NCI-H2227 (cell line): ENCODE data around the gene COL13A1.

Experiments used
- DNase-seq: peaks from one replicate; lab custom pipeline; 2025; ENCODE audit not compliant: unreplicated experiment; lab: John Stamatoyannopoulos, UW

Gene COL13A1

DNA sequence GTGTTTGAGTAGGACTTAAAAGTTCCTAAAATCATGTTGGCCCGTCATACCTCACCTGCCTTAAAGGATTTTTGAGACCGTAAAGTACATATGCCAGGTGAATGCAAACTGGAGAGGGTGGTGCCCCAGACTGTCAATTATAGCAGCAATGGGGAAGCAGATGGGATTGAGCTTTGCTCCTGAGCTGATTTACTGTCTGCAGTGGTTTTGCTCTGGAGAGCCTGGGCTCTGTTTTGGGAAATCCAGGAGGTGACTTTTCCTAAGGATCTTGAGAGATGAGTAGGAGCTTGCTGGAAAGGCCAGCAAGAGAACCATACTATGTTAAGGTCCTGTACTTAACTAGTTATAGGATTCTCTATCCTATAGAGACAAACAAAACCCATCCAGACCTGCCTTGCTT, 43.0 kb downstream of the COL13A1 start:
- no peak for DNase-seq

GRCh38 chr10:69845574-69846292, 44.0 kb downstream of the COL13A1 start:
- no peak for DNase-seq

GRCh38 chr10:69846293-69846921, 44.7 kb downstream of the COL13A1 start:
- DNase-seq, result no peak

DNA sequence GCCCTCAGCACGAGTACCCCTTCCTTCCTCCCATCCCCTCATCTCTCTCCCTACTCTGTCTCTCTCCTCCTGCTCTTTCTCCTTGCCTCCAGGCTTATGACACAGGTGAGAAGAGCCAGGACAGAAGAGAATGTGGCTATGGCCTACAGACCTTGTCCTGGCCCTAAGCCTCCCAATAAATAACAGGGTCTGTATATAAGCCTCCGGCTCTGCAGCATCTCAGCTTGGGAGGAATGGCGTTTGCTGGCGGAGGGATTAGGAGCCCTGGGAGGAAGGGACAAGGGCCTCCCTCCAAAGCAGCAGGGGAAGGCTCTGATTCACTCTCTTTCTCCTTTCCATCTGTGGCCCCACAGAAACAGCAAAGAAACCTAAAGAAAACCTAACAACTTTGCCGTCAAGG, 45.8 kb downstream of the COL13A1 start:
- no peak for DNase-seq

DNA sequence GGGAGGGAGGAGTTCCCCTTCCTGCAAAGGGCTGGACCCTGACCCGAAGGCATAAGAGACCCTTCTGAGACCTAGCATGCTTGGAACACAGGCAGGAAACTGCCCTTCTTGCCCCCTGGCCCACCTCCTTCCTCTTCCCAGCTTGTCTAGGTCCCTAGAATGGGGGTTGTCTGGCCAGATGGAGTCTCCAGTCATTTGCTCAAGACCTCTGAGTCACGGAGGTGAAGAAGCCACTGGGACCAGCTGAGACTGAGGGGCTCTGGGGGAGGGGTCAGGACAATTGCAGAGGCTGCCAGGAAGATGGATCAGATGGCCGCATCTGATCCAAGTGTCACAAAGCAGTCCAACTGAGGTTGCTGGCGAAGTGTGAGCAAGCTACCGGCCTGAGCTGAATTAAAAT, 46.2 kb downstream of the COL13A1 start:
- DNase-seq, result no peak

DNA sequence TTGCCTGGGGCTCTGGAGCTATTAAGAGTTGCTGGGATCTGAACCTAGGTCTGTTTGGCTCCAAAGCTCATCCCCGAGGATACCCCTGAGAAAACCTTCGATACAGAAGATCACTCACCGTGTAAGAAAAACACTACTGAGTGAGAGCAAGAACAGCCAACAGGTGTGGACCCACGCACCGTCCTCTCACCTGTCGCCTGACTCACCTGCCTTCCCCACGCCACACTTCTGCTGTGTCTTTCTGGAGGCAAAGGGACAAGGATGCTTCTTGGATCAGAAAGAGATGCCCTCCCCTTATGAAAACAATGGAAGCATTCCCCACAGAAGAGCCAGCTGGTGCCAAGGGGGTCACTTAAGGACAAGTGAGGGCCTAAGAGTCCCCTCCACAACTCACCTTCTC, 46.7 kb downstream of the COL13A1 start:
- no peak for DNase-seq

GRCh38 chr10:69849825-69850224, 48.1 kb downstream of the COL13A1 start:
- no peak for DNase-seq

DNA sequence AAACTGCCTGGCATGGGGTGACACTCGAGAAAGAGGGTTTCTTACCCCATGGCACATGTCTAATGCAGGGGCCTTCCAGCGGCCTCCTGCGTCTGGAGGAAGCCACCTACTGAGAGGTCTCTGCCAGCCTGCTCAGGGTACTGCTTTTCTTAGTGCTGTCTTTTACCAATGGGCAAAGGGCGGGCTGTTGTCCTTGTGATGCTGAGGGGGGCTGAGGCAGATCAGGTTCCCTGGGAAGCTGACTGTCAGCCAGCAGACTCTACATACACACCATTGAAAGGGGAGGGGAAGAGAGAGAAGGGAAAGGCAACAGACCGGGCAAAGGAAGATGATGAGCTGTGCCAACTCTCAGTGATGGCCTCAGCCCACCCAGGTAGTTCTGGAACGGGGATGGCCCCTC, 48.7 kb downstream of the COL13A1 start:
- no peak for DNase-seq

DNA sequence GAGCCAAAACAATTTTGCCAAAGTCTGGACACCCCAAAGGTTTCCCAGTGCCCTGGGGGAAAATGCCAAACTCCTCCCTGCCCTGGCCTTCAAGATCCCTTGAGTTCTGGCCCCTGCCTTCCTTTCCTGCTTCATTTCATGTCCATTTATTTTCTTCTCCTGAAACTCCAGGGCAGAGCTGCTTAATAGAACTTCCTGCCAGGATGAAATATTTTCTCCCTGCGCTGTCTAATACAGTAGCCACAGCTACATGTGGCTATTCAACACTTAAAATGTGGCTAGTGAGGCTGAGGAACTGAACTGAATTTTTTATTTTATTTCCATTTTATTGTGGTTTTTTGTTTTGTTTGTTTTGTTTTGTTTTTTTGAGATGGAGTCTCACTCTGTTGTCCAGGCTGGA, 49.6 kb downstream of the COL13A1 start:
- no peak for DNase-seq

DNA sequence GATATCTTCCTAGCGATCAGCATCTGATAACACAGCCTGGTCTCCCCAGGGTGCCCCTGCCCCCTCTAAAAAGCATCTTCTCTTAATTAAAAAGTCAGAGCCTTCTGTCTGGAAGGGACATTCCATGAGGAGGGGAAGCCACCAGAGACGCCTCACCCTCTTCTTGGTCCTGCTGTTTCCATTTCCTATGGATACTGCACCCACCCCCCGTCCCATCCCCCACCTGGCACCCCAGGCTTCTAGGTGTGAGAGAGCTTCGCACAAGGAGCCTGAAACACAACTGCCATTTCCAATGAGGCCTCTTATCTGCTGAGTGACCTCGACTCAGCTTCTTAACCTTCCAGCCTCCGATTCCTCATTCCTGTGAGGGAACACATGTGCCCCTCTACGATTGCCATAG, 51.4 kb downstream of the COL13A1 start:
- no peak for DNase-seq

DNA sequence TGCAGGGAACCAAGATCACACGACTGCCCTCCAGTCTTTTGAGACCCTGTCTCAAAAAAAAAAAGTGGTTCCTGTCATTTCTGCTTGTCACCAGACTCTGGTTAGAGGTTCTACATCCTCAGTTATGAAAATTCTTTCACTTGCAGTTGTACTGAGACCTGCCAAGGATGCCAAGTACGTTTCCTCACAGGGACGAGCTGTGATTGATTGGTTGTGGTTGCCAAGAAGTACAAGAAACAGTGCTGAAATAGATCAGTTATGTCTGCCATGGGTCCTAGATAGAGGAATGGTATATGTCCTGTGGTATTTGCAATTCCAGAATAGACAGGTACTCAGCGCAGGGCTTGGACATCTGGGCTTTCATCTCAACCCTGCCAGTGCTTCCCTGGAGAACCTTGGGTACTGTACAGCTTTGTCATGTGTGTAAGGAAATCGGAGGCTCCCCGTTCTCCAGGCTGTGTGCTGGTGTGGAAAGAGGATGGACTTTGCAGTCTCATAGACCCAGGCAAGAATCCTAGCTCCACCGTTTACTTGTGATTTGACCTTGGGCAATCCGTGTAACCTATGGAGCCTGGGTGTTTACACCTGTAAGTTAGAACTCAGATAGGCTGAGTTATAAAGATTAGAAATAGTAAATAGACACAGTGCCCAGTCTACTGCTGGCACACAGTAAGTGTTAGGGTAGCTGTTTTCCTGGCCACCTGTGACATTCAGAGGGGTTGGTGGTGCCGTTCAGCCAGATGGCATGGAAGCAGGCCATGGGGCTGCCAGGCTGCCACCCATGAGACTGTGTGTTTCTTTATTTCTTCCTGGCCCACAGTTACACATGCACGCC, 53.0 kb downstream of the COL13A1 start:
- DNase-seq, result no peak

DNA sequence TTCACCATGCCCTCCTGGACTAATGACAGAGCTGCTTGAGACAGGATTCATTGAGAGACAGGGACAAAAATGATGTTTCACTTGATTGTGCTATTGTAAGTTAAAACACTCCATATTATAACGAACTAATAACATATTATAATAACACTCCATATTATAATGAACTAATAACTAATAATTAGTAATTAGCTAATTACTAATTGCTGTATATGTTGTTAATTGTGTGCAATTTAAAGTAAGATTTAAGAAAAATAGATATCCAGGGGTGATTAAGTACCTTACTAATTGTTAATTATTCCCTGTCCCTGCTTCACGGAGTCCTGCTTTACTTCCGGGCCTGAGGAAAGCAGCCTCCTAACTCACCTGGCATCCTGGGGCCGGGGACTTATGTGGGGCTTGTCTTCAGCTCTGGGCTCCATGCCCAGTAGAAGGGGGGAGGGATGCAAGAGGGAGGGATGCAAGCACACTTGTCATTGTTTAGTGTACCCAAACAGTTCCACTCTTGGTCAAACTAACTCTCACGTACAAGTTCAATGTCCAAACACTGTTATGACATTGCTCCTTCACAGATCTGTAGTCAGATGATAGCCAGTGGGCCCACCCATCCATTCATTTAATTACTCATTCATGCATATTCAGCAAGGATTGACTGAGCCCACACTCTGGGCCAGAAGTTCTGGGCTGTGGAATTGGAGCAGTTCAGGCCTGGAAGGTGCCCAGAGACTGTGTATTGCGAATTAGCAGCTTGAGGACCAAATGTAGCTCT, 53.8 kb downstream of the COL13A1 start:
- DNase-seq, result no peak

DNA sequence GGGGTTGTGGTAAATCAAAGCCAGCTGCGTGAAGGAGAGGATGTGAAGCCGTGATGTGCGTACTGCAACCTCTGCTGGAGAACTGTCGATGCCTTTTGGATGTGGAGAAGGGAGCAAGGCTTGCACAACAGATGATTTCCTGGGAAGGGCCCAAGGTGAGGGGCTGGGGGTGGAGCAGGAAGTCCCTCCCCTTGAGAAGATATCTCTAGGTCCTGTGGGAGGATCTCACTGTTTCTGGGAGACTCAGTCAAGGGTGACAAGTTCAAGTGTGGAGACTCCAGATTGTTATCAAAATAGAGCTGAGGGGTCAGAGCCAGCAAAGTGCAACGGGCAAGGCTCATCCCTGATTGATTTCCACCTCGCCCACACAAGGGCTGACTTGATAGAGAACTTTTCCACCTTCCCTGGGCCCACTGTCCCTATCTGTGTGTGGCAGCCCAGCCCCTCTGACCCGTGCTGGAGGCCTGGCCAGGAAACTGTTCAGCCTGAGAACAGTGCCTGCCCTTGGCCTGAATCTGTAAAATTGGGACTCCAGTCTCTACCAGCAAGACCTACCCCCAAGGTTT, 55.0 kb downstream of the COL13A1 start:
- DNase-seq, result no peak

DNA sequence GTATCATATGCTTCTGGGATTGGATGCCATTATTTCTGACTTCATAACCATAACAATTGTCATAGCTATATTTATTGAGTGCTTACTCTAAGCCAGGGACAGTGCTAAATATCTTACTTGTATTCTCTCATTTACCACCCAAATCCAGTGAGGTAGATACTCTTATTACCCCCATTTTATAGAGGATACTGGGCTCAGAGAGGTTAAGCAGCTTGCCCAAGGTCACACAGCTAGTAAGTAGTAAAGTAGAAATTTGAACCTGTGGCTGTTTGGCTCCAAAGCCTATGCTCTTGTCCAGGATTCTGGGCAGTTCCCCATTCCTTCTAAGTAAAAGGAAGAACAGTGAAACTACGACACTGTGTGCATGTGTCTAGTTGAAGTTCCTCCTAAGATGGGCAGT, 56.5 kb downstream of the COL13A1 start:
- no peak for DNase-seq

- no peak for DNase-seq
These were observed 58.6 kb downstream of the COL13A1 start for GRCh38 chr10:69860271-69860670.

- DNase-seq, result no peak
These were observed 59.8 kb downstream of the COL13A1 start for GRCh38 chr10:69861251-69862240.

DNA sequence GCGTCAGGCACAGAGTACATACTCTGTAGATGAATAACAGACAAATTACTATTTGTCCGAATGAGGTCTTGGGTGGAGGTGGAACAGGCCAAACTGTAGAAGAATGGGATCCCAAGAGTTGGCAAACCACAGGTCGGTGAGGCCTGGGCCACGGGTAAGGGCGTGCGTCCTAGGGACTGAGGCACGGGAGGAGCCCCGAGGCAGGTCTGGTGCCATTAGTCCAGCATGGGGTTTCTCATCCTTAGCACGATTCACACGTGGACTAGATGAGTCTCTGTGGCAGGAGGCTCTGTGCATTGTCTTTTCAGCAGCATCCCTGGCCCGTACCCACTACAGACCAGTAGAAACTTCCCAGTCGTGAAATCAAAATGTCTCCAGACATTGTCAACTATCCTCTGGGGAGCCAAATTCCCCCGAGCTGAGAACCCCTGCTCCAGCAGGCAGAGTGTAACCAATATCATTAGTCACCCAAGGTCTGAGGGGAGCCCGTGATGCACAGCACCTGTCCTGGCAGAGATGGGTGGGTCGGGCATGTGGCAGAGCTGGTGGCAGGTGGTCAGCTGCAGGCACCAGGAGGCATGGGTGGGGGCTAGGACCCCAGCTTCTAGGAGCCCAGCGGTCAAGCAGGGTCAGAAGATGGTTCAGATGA, 61.3 kb downstream of the COL13A1 start:
- no peak for DNase-seq

DNA sequence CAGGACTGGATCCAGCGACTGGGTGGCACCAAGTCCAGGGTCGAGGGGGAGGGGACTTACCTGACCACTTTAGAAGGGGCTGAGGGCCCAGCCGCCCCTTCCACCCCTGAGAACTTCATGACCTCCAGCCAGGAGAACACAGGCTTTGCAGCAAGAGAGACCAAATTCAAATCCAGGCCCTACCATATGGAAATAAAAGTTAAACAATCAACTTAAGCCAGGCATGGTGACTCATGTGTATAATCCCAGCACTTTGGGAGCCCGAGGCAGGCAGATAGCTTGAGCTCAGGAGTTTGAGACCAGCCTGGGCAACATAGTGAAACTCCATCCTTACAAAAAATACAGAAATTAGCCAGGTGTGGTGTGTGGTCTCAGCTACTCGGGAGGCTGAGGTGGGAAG, 61.9 kb downstream of the COL13A1 start:
- DNase-seq, result no peak

GRCh38 chr10:69864321-69864720, 62.6 kb downstream of the COL13A1 start:
- DNase-seq, result no peak
